Lower leg skin (tissue), 4 donors: ENCODE data around the gene SLTM. TPM values are rescaled to one million over a fixed set of nuclear protein-coding genes. Genes with fewer than 3 reads are reported as not detected.
A peak's percentile ranks its signal among the peaks of the same experiment; 100 is the strongest.
"Not testable (repeated sequence)": the region's sequence is repeated elsewhere in the genome, so short reads cannot be mapped to it uniquely, and the experiment has no call there.

Experiments
- DNase-seq, 2 donors: peaks; one replicate each; pipeline ENCODE4 v3.0.0-alpha.2; 2019; ENCODE audit warnings: low spot score in 2 of 2
- H3K4me3 ChIP-seq: fragments of 200-600 bp; sonication (generic); 2 replicates; pipeline ENCODE4 v1.5.1; 2017; ENCODE audit warnings: mild to moderate bottlenecking, low read depth; ENCODE audit not compliant: poor library complexity, severe bottlenecking
- CTCF ChIP-seq, 3 donors: fragments of 450-650 bp; IDR thresholded peaks; one replicate each; pipeline ENCODE4 v1.5.1; 2016; ENCODE audit warnings: antibody characterized with exemption in 3 of 3, mild to moderate bottlenecking in 3 of 3, moderate library complexity in 2 of 3
- POLR2A ChIP-seq, 2 donors: fragments of 450-650 bp; IDR thresholded peaks; one replicate each; pipeline ENCODE4 v1.6.1; 2016 to 2017; ENCODE audit warnings: antibody characterized with exemption in 2 of 2, mild to moderate bottlenecking in 1 of 2, moderate library complexity in 1 of 2
- WGBS, 2 donors: methylation state at CpG; one replicate each; pipeline ENCODE4 v1.1.5; 2018; 5-methylcytosine and 5-hydroxymethylcytosine counted together
- intact Hi-C: fragments of 100-400 bp; cut with DNase I; formaldehyde crosslinking; loops from one replicate; pipeline ENCODE4 v1.15.0; 2023; ENCODE audit warnings: low total_unique reads
- total RNA-seq, 4 donors: library from RNA; depleted of rRNA; stranded (reverse); fragments of >200 nt; gene quantifications; one replicate each; pipeline ENCODE4 v1.1.0, GENCODE V29; 2016

SLTM gene
- total RNA-seq, 4 donors from 2014 or later = 85.3 to 125 (median 93.3) TPM

GRCh38 chr15:58867926-58868325 lies 65.6 kb downstream of the SLTM start:
- no peak for DNase-seq
- intact Hi-C loops = no loop called here
- 88 to 89% methylated on average over 4 of the region's 4 CpGs for WGBS, 2 donors
- H3K4me3 ChIP-seq = no peak overlapping the region
- TF ChIP-seq POLR2A (IDR thresholded peaks at IDR 0.05) (no peak), CTCF (IDR thresholded peaks at IDR 0.05) (no peak)

- TF ChIP-seq POLR2A (IDR thresholded peaks at IDR 0.05) = no peak
- no peak for TF ChIP-seq CTCF (IDR thresholded peaks at IDR 0.05)
- WGBS, 2 donors = 63 to 66% methylated on average over 15 of the region's 15 CpGs
- DNase-seq = no peak
- intact Hi-C loops = no loop called here
- H3K4me3 ChIP-seq = no peak overlapping the region
These were observed 68.0 kb downstream of the SLTM start for GRCh38 chr15:58865425-58865880.

- TF ChIP-seq POLR2A (IDR thresholded peaks at IDR 0.05) = no peak
- TF ChIP-seq CTCF (IDR thresholded peaks at IDR 0.05) = no peak
- 18 to 24% methylated on average over 32 to 35 of the region's 54 CpGs for WGBS, 2 donors
- intact Hi-C loops = no loop called here
- DNase-seq = no peak
- peak overlapping the region; percentile 17 for H3K4me3 ChIP-seq
These were observed 68.7 kb downstream of the SLTM start for GRCh38 chr15:58864602-58865424.

- no peak for DNase-seq
- intact Hi-C loops = no loop called here
- 77 to 79% methylated on average over 2 of the region's 2 CpGs for WGBS, 2 donors
- H3K4me3 ChIP-seq = no peak overlapping the region
- TF ChIP-seq CTCF (IDR thresholded peaks at IDR 0.05) = no peak
- TF ChIP-seq POLR2A (IDR thresholded peaks at IDR 0.05) = no peak
These were observed 71.2 kb downstream of the SLTM start for GRCh38 chr15:58862326-58862725.

- H3K4me3 ChIP-seq, intact Hi-C loops, DNase-seq: not testable (repeated sequence)
- WGBS, 2 donors = 74 to 86% methylated on average over 1 of the region's 1 CpG
These were observed 76.9 kb downstream of the SLTM start for GRCh38 chr15:58856621-58857020.

- TF ChIP-seq CTCF (IDR thresholded peaks at IDR 0.05) = no peak
- TF ChIP-seq POLR2A (IDR thresholded peaks at IDR 0.05) = no peak
- no peak overlapping the region for H3K4me3 ChIP-seq
- intact Hi-C loops = no loop called here
- DNase-seq = no peak
These were observed 77.4 kb downstream of the SLTM start for GRCh38 chr15:58856086-58856485.
